Gastroesophageal sphincter (tissue), 4 donors: ENCODE measurements around the gene ABCC9. TPM values are rescaled to one million over a fixed set of nuclear protein-coding genes. Genes with fewer than 3 reads are reported as not detected.

ENCODE experiments used
- ATAC-seq: fragments of 150-250 bp; one replicate; pipeline ENCODE4 v1.9.1; 2016; ENCODE audit warnings: mild to moderate bottlenecking, moderate library complexity
- H3K27ac ChIP-seq, 4 donors: fragments of 200-600 bp; sonication (generic) in 3 of 4; 1 replicate in 3 of 4; 2 replicates in 1 of 4; pipeline ENCODE4 v1.5.1; 2016 to 2019
- H3K27me3 ChIP-seq: fragments of 200-600 bp; sonication (generic); one replicate; pipeline ENCODE4 v1.5.1; 2019
- H3K36me3 ChIP-seq, 2 donors: fragments of 200-600 bp; sonication (generic); one replicate each; pipeline ENCODE4 v1.5.1; 2019; ENCODE audit warnings: control low read depth in 1 of 2
- H3K4me1 ChIP-seq, 3 donors: fragments of 200-600 bp; sonication (generic); 1 replicate in 2 of 3; 2 replicates in 1 of 3; pipeline ENCODE4 v1.5.1; 2016 to 2019; ENCODE audit warnings: control low read depth in 2 of 3
- H3K4me3 ChIP-seq, 2 donors: fragments of 200-600 bp; sonication (generic); one replicate each; pipeline ENCODE4 v1.5.1; 2019; ENCODE audit warnings: mild to moderate bottlenecking in 1 of 2, moderate library complexity in 1 of 2
- H3K9me3 ChIP-seq, 3 donors: fragments of 200-600 bp; sonication (generic); one replicate each; pipeline ENCODE4 v1.5.1; 2017 to 2019; ENCODE audit warnings: control low read depth in 2 of 3
- EP300 ChIP-seq: sonication (generic); formaldehyde crosslinking; IDR thresholded peaks from one replicate; pipeline ENCODE4 v1.6.1; 2017; ENCODE audit warnings: antibody characterized with exemption, mild to moderate bottlenecking
- POLR2A ChIP-seq, 2 donors: fragments of 450-650 bp; IDR thresholded peaks; one replicate each; pipeline ENCODE4 v1.6.1; 2017; ENCODE audit warnings: antibody characterized with exemption in 2 of 2, mild to moderate bottlenecking in 2 of 2, moderate library complexity in 1 of 2
- POLR2AphosphoS5 ChIP-seq: sonication (generic); formaldehyde crosslinking; IDR thresholded peaks from one replicate; pipeline ENCODE4 v1.6.1; 2017; ENCODE audit warnings: antibody characterized with exemption
- WGBS, 2 donors: methylation state at CpG; one replicate each; pipeline ENCODE4 v1.1.5; 2018; ENCODE audit warnings: low coverage in 1 of 2; 5-methylcytosine and 5-hydroxymethylcytosine counted together
- total RNA-seq, 4 donors: library from RNA; depleted of rRNA; stranded (reverse); fragments of >200 nt; gene quantifications; one replicate each; pipeline ENCODE4 v1.1.0, GENCODE V29; 2016
- TF ChIP-seq, protein P1 (sequence below), 4 experiments: fragments of 200-600 bp in 2 of 4; fragments of 450-650 bp in 2 of 4; sonication (generic) in 1 of 4; IDR thresholded peaks; one replicate each; pipeline ENCODE4 v1.5.1; 2017 to 2019; ENCODE audit warnings: antibody characterized with exemption in 4 of 4, mild to moderate bottlenecking in 2 of 4, moderate library complexity in 2 of 4

ABCC9 gene
- total RNA-seq, 4 donors from 2014 or later: 61.8 to 105 (median 73.7) TPM

GRCh38 chr12:21763531-21763930 is 177.7 kb downstream of the ABCC9 start:
- Histone ChIP-seq H3K4me1 (peaks cover 0 to 5% (median 0%) of the 10 kb centered on the region in 3 donors), H3K27me3 (no peaks in the 10 kb centered on the region), H3K36me3 (peaks cover 0 to 30% of the 10 kb centered on the region in 2 donors), H3K27ac (no peak overlapping the region), H3K4me3 (no peak overlapping the region), H3K9me3 (no peaks in the 10 kb centered on the region)
- WGBS, 2 donors: 94% methylated on average over 2 of the region's 2 CpGs; no CpG with 5 or more reads in 1 of the 2 donors
- TF ChIP-seq EP300 (no peak), POLR2AphosphoS5 (no peak), POLR2A (IDR thresholded peaks at IDR 0.05) (no peak)
- TF ChIP-seq, protein P1, sequence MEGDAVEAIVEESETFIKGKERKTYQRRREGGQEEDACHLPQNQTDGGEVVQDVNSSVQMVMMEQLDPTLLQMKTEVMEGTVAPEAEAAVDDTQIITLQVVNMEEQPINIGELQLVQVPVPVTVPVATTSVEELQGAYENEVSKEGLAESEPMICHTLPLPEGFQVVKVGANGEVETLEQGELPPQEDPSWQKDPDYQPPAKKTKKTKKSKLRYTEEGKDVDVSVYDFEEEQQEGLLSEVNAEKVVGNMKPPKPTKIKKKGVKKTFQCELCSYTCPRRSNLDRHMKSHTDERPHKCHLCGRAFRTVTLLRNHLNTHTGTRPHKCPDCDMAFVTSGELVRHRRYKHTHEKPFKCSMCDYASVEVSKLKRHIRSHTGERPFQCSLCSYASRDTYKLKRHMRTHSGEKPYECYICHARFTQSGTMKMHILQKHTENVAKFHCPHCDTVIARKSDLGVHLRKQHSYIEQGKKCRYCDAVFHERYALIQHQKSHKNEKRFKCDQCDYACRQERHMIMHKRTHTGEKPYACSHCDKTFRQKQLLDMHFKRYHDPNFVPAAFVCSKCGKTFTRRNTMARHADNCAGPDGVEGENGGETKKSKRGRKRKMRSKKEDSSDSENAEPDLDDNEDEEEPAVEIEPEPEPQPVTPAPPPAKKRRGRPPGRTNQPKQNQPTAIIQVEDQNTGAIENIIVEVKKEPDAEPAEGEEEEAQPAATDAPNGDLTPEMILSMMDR (IDR thresholded peaks at IDR 0.05): no peak
- no peak for ATAC-seq

GRCh38 chr12:21759737-21760136 is 181.5 kb downstream of the ABCC9 start:
- no peak for TF ChIP-seq EP300
- no peak for TF ChIP-seq POLR2A (IDR thresholded peaks at IDR 0.05)
- TF ChIP-seq POLR2AphosphoS5: no peak
- TF ChIP-seq, protein P1 (IDR thresholded peaks at IDR 0.05): no peak
- 84 to 96% methylated on average over 5 of the region's 5 CpGs for WGBS, 2 donors
- no peaks in the 10 kb centered on the region for H3K36me3 ChIP-seq
- H3K27ac ChIP-seq: no peak overlapping the region
- no peak for ATAC-seq
- H3K9me3 ChIP-seq: no peaks in the 10 kb centered on the region
- peaks cover 0 to 4% (median 0%) of the 10 kb centered on the region in 3 donors for H3K4me1 ChIP-seq
- H3K27me3 ChIP-seq: no peaks in the 10 kb centered on the region
- H3K4me3 ChIP-seq: no peak overlapping the region

DNA sequence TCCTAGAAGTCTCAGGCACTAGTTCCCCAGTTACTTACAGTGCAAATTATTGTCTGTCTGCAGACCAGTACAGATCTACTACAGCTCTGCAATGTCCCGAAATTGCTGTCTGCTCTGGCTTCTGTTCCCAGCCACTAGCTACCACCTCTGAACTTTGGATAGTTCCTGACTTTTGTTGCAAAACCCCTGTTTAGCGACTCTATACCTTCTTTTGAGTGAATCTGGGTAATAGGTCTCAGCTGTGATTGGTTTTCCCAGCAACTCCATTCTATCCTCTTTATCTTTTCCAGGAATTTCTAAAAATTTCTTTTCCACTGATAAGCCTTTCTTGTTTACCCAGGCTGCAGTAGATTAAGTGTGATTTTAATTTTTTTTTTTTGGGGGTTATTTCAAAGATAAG is 183.5 kb downstream of the ABCC9 start:
- 62 to 68% methylated on average over 2 of the region's 2 CpGs for WGBS, 2 donors
- TF ChIP-seq POLR2A (IDR thresholded peaks at IDR 0.05) (no peak), POLR2AphosphoS5 (no peak), EP300 (no peak)
- TF ChIP-seq, protein P1 (IDR thresholded peaks at IDR 0.05): no peak

DNA sequence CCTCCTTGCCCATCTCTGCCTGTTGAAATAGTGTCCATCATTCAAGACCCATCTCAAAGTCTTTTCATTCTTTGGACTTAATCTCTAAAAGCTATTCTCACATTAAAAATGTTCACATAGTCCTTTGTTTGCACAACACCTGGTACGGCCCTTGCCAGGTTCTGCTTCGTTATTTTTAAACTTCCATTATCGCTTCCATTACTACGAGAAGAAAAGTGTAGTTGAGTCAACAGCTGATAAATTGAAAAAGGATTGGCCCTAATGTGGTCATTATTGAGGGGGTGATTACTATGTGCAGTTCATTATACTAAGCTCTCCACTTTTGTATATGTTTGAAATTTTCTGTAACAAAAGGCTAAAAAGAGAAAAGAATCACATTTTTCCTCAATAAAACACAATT is 184.5 kb downstream of the ABCC9 start:
- Histone ChIP-seq H3K27ac (no peak overlapping the region), H3K4me3 (no peak overlapping the region), H3K4me1 (peaks cover 0 to 7% (median 0%) of the 10 kb centered on the region in 3 donors), H3K9me3 (no peaks in the 10 kb centered on the region), H3K36me3 (no peaks in the 10 kb centered on the region), H3K27me3 (no peaks in the 10 kb centered on the region)
- ATAC-seq: no peak
- 85 to 94% methylated on average over 3 to 4 of the region's 4 CpGs for WGBS, 2 donors
- no peak for TF ChIP-seq EP300
- TF ChIP-seq POLR2A (IDR thresholded peaks at IDR 0.05): no peak
- TF ChIP-seq, protein P1 (IDR thresholded peaks at IDR 0.05): no peak
- TF ChIP-seq POLR2AphosphoS5: no peak

More for the DNA sequence above, 183.5 kb downstream of the ABCC9 start:
- peaks cover 0 to 4% (median 0%) of the 10 kb centered on the region in 3 donors for H3K4me1 ChIP-seq
- no peak for ATAC-seq
- H3K36me3 ChIP-seq: no peaks in the 10 kb centered on the region
- H3K27ac ChIP-seq: no peak overlapping the region
- H3K9me3 ChIP-seq: no peaks in the 10 kb centered on the region
- no peak overlapping the region for H3K4me3 ChIP-seq
- H3K27me3 ChIP-seq: no peaks in the 10 kb centered on the region

DNA sequence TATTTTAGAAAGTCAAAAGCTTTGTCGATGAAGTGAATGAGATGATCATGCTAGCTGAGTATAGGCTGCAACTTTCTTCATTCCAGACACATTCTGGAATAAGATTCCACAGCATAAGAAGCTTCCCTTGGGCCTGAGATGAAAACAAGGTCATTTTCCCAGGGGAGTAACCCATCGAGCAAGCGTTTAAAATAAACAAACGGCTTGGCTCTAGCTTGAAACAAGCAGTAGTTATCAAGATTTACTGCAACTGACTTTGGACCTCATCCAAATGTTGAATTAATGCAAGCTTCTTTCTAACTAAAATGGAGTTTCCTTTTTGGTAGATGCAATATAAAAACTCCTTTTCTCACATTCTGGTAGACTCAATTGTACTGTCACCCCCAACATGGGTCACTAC is 189.7 kb downstream of the ABCC9 start:
- TF ChIP-seq POLR2AphosphoS5 (no peak), POLR2A (IDR thresholded peaks at IDR 0.05) (no peak), EP300 (no peak)
- TF ChIP-seq, protein P1 (IDR thresholded peaks at IDR 0.05): no peak
- Histone ChIP-seq H3K27me3 (no peaks in the 10 kb centered on the region), H3K27ac (no peak overlapping the region), H3K9me3 (no peaks in the 10 kb centered on the region), H3K36me3 (no peaks in the 10 kb centered on the region), H3K4me1 (peaks cover 0 to 10% (median 0%) of the 10 kb centered on the region in 3 donors), H3K4me3 (no peak overlapping the region)
- no peak for ATAC-seq
- WGBS, 2 donors: 0 to 14% methylated on average over 4 of the region's 4 CpGs
